Prostate gland (tissue), 2 donors: ENCODE measurements around the gene NPIPB9.

ENCODE experiments used
- POLR2A ChIP-seq: fragments of 450-650 bp; IDR thresholded peaks from one replicate; pipeline ENCODE4 v1.6.1; 2016; ENCODE audit warnings: antibody characterized with exemption, mild to moderate bottlenecking
- POLR2AphosphoS5 ChIP-seq: sonication (generic); formaldehyde crosslinking; IDR thresholded peaks from one replicate; pipeline ENCODE4 v1.6.1; 2017; ENCODE audit warnings: antibody characterized with exemption
- TF ChIP-seq, protein P1 (sequence below), 4 experiments: fragments of 200-600 bp in 2 of 4; fragments of 450-650 bp in 2 of 4; sonication (generic) in 2 of 4; IDR thresholded peaks; 1 replicate in 3 of 4; 2 replicates in 1 of 4; pipeline ENCODE4 v1.5.1; 2016 to 2019; ENCODE audit warnings: antibody characterized with exemption in 4 of 4, mild to moderate bottlenecking in 2 of 4, moderate library complexity in 2 of 4

GRCh38 chr16:28821874-28822519 is 70.4 kb downstream of the NPIPB9 start:
- TF ChIP-seq, protein P1, sequence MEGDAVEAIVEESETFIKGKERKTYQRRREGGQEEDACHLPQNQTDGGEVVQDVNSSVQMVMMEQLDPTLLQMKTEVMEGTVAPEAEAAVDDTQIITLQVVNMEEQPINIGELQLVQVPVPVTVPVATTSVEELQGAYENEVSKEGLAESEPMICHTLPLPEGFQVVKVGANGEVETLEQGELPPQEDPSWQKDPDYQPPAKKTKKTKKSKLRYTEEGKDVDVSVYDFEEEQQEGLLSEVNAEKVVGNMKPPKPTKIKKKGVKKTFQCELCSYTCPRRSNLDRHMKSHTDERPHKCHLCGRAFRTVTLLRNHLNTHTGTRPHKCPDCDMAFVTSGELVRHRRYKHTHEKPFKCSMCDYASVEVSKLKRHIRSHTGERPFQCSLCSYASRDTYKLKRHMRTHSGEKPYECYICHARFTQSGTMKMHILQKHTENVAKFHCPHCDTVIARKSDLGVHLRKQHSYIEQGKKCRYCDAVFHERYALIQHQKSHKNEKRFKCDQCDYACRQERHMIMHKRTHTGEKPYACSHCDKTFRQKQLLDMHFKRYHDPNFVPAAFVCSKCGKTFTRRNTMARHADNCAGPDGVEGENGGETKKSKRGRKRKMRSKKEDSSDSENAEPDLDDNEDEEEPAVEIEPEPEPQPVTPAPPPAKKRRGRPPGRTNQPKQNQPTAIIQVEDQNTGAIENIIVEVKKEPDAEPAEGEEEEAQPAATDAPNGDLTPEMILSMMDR (IDR thresholded peaks at IDR 0.05), result no peak
- TF ChIP-seq POLR2AphosphoS5, result no peak
- TF ChIP-seq POLR2A, result no peak
